NOMO-1 treated with DMSO at 0.1 percent for 48 hours (cell line): ENCODE results near the gene UNC13D.
"Not testable (repeated sequence)": the region's sequence is repeated elsewhere in the genome, so short reads cannot be mapped to it uniquely, and the experiment has no call there.

Experiments
- DNase-seq: peaks from one replicate; lab custom pipeline; 2025; ENCODE audit not compliant: unreplicated experiment; lab: John Stamatoyannopoulos, UW

UNC13D gene

GRCh38 chr17:75853433-75853832 lies 9.2 kb upstream of the UNC13D start:
- no peak for DNase-seq

GRCh38 chr17:75851693-75851991 lies 7.4 kb upstream of the UNC13D start:
- not testable (repeated sequence) for DNase-seq

- no peak for DNase-seq
Observed at GRCh38 chr17:75850928-75851692, 6.9 kb upstream of the UNC13D start.

- no peak for DNase-seq
Observed at GRCh38 chr17:75849724-75850123, 5.5 kb upstream of the UNC13D start.

- no peak for DNase-seq
Observed at GRCh38 chr17:75849279-75849646, 5.1 kb upstream of the UNC13D start.

GRCh38 chr17:75848523-75849278 lies 4.5 kb upstream of the UNC13D start:
- peak; percentile 58 for DNase-seq

GRCh38 chr17:75847614-75848522 lies 3.7 kb upstream of the UNC13D start:
- no peak for DNase-seq

- DNase-seq, result no peak
Observed at GRCh38 chr17:75846692-75847613, 2.7 kb upstream of the UNC13D start.

- no peak for DNase-seq
Observed at GRCh38 chr17:75845933-75846691, 1.9 kb upstream of the UNC13D start.

GRCh38 chr17:75845058-75845711 lies 981 bp upstream of the UNC13D start:
- peak; percentile 51 for DNase-seq

- no peak for DNase-seq
Observed at GRCh38 chr17:75844530-75845057, 390 bp upstream of the UNC13D start.

- no peak for DNase-seq
Observed at GRCh38 chr17:75842963-75843576, 1.1 kb downstream of the UNC13D start.

GRCh38 chr17:75842411-75842810 lies 1.8 kb downstream of the UNC13D start:
- DNase-seq, result no peak

- DNase-seq, result no peak
Observed at GRCh38 chr17:75840799-75841164, 3.4 kb downstream of the UNC13D start.

GRCh38 chr17:75839942-75840798 lies 4.0 kb downstream of the UNC13D start:
- no peak for DNase-seq

- DNase-seq, result no peak
Observed at GRCh38 chr17:75838410-75838809, 5.8 kb downstream of the UNC13D start.

- no peak for DNase-seq
Observed at GRCh38 chr17:75837899-75838298, 6.3 kb downstream of the UNC13D start.

GRCh38 chr17:75836605-75837004 lies 7.6 kb downstream of the UNC13D start:
- no peak for DNase-seq
